AG20443 (cell line): Measurements from ENCODE around the gene AKAP10.
"Not testable (repeated sequence)": the region's sequence is repeated elsewhere in the genome, so short reads cannot be mapped to it uniquely, and the experiment has no call there.

Source experiments
- DNase-seq: peaks from one replicate; pipeline ENCODE4 v3.0.0; 2012; ENCODE audit warnings: low spot score, mixed read lengths

The AKAP10 gene

DNA sequence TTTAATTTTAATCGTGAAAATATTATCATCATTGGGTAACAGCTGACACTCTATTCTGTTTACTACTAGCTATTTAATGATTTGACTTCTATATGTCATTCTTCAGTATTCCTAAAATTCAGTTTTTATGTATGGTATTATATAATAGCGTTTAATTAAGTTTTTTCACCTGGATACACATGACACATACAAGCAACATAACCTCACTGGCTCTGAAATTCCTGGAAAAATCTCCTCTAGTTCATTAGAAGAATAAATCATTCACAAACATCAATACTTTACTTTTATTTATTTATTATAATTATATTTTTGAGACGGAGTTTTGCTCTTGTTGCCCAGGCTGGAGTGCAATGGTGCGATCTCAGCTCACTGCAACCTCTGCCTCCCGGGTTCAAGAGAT is 44.0 kb downstream of the AKAP10 start:
- no peak for DNase-seq

DNA sequence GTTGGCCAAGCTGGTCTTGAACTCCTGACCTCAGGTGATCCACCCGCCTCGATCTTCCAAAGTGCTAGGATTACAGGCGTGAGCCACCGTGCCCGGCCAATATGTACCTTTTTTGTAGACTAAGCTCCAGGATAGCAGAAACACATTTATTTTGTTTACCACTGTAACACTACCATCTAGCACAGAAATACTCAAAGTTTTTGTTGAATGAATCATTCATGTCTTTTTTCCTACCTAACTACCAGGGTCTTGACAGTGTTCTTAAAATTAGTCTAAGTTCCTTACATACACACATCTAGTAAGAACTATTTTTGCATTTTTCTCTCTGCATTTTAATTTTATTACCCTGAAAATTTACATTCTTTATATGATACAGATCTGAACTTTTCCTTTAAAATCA is 44.4 kb downstream of the AKAP10 start:
- DNase-seq, result no peak

- DNase-seq, result no peak
Observed at GRCh38 chr17:19928299-19928698, 49.3 kb downstream of the AKAP10 start.

GRCh38 chr17:19915245-19915978 is 62.2 kb downstream of the AKAP10 start:
- DNase-seq, result no peak

- no peak for DNase-seq
Observed at GRCh38 chr17:19911033-19911432, 66.6 kb downstream of the AKAP10 start.

DNA sequence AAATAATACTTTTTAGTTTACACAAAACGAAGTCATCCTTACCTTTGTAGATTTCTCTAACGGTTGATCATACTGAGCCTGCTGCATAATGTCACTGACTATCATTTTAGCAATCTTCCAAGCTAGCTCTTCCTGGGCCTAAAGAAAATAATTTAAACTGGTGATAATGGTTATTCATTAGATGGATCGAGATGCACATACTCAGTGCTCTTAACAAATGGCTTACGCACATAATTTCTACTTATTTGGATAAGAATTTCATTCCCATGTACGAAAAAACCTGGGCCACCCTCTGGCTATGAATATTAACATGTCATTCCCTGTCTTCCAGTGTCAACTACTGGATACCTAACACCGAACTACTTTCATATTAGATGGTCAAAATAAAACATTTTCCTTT is 68.5 kb downstream of the AKAP10 start:
- no peak for DNase-seq

- DNase-seq, result no peak
Observed at GRCh38 chr17:19905502-19905901, 72.1 kb downstream of the AKAP10 start.

DNA sequence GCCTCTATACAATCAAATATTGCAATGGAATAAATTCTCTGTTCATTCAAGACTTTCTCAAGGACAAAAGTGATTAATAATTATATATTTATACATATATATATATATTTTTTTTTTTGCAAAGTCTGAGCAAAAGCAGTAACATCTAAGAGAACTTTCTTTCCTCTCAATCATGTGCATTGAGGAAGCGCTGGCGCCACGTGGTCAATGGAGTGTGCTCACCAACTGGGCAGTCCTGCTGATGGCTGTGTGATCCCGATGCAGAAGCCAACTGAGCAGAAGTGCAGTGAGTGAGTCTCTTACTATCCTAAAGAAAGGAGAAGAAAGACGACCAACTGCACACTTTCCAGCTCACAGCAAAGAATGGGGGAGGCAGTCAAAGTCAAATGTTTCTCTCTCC is 72.7 kb downstream of the AKAP10 start:
- no peak for DNase-seq

DNA sequence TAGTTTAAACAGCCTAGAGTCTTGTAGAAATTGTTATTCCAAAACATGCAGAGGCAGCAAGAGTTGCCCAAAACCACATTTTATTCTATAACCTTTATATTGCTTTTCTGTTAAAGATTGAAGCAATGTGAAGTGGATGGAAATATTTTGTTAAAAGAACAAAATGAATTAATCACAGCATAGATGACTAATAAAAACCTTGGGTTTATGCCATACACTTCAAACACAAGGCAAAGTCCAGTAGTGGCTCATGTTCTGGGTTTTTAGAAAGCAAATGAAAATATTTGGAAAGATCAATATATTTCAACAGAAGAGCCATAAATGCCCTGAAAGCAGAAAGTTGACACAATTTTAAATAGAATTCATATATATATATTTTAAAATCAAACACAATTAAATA is 73.2 kb downstream of the AKAP10 start:
- peak; percentile 58 for DNase-seq

DNA sequence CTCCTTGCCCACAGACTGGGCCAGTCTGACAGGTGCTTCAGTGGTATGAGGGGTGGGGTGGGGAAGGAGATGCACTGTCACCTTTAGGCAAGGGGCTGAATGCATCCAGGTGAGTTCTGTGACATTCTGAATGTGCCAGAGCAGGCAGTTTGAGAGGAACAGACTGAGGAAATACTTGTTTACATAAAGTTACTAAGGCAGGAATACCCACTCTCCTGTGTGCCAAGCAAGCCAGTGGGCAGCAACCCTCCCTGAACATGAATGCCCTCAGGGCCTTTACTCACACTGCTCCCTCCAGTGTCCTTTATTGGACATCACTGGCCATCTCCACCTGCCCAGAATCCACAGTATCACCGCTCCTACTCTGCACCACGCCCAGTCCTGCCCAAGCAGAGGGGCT is 76.8 kb downstream of the AKAP10 start:
- no peak for DNase-seq

- peak; percentile 72 for DNase-seq
Observed at GRCh38 chr17:19897903-19898302, 79.7 kb downstream of the AKAP10 start.

- DNase-seq, result no peak
Observed at GRCh38 chr17:19897090-19897837, 80.4 kb downstream of the AKAP10 start.

DNA sequence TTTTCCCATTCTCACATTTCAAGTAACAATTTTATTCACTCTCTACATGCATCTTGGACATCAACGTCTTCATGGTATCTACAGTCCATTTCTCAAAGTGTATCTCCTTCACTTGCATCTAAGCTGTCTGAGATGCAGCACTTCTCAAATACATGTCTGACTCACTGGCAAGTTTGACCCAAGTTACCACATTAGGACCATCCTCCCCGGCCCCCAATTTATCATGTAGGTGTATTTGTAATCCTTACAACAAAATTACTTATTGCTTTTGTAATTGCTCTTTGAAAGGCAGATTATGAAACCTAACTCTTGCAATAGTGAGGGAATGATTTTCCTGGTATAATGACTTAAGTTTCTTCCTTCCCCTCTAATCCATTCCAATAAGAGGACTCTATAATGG is 80.9 kb downstream of the AKAP10 start:
- DNase-seq, result no peak

DNA sequence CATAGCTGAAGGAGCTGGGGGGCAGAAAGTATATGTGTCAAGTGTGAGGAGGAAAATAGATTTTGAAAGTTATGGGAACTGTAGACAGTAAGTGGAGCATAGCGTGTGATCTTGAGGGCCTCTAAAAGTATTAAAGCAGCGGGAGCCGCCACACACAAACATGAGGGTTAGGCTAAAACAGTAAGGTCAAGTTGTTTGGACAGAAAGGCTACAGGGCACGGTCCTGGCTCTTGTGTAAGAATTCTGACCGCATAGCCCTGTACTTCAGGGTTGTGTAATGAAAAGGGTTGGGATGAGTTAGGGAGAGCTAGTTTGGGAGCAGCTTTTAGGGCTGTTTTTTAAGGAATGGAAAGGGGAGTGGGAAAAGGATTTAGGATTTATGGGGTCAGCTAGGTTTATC is 87.1 kb downstream of the AKAP10 start:
- DNase-seq, result not testable (repeated sequence)

- not testable (repeated sequence) for DNase-seq
Observed at GRCh38 chr17:19890001-19890400, 87.6 kb downstream of the AKAP10 start.

DNA sequence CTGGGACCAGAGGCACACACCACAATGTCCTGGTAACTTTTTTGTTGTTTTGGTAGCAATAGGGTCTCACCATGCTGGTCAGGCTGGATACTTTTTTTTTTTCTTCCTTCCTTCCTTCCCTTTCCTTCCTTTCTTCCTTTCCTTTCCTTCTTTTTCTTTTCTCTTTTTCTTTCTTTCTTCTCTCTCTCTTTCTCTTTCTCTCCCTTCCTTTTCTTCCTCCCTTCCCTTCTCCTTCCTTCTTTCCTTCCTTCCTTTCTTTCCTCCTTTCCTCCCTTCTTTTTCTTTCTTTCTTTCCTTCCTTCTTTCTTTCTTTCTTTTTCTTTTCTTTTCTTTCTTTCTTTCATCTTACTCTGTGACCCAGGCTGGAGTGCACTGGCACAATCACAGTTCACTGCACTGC is 91.5 kb downstream of the AKAP10 start:
- no peak for DNase-seq

DNA sequence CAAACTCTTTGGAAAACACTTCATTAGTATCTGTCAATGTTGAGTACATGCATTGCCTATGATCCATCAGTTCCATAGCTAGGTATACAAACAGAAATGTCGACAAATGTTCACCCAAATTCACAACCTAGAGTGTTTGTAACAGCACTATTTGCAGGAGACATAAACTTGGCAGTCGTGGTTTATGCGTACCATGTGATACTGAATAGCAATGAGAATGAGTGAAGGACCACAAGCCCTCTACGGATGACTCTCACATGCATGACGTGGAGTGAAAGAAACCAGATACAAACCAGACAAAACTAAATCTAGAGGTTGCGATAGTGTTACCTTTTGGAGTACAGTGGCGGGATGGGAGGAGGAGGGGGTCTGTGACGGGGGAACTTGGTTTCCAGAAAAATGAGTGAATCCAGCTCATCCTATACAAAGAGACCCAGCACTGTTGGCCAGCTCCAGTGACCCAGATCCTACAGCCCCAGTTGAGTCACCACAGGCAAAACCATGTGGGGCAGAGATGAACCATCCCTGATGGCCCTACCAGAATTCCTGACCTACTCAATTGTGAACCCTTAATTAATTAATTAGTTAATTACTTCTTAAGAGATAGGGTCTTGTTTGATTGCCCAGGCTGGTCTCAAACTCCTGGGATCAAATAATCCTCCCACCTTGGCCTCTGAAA is 94.0 kb downstream of the AKAP10 start:
- no peak for DNase-seq

GRCh38 chr17:19880393-19880792 is 97.2 kb downstream of the AKAP10 start:
- no peak for DNase-seq

DNA sequence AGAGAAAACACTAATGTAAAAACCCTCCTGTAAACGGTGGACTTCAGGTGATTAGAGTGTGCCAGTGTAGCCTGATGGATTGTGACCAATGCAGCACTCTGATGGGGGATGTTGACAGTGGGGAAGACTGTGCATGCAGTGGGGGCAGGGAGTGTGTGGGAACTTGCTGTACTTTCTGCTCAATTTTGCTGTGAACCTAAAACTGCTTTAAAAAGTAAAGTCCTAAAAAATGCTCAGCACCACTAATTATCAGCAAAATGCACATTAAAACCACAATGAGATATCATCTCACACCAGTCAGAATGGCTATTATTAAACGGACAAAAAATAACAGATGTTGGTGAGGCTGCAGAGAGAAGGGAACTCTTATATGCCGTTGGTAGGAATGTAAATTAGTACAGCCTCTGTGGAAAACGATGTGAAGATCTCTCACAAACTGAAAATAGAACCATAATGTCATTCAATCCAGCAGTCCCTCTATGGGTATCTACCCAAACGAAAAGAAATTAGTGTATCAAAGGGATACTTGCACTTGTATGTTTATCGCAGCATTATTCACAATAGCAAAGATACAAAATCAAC is 100.2 kb downstream of the AKAP10 start:
- DNase-seq, result no peak

DNA sequence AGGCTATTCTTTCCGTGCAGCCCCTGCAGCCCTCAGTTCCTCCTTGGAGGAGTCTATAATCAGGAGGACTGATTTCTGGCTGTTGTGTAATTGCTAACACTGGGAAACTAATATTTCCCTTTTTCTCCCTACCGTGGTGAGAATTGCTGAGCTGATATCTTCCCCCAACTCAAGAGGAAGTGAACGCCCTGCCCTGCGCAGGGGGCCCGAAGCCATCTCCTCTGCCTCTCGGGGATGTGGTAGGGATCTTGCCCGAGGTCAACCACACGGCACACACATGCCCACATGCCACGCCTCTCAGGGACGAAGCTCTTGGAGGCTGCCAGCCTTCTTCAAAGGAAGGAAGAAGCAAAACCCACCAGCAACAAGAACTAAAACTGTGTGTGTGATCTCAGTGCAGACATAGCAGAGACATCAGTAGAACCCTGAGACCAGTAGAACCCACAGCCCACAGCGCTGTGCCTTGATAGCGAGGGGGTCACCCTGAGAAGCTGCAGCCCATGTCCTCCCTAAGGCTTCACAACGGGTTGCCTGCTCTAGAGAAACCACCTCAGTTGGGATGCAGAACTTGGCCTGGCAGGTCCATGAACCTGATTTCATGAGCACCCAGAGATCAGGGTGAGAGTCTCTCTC is 101.0 kb downstream of the AKAP10 start:
- DNase-seq, result no peak

DNA sequence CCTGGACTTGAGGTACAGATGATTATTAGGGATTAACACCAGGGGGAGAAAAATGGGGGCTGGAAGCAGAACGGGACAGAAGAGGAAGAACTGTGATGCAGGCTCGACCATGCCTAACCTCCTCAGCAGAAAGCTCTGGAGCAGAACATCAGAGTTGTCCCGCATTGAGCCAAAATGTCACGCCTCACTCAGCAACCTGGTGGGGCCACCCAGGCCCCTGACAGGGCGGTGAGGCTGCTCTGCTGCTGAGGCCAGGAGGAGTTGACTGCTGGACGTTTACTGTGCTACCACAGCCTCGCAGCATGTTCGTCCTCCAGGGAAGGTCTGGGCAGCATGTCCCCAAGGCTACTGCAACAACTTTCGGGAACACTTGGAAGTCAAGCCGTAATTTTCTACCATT is 103.4 kb downstream of the AKAP10 start:
- no peak for DNase-seq

GRCh38 chr17:19873346-19873745 is 104.3 kb downstream of the AKAP10 start:
- no peak for DNase-seq
